ENCODE measurements around the gene ANKFY1.

Gene ANKFY1

DNA sequence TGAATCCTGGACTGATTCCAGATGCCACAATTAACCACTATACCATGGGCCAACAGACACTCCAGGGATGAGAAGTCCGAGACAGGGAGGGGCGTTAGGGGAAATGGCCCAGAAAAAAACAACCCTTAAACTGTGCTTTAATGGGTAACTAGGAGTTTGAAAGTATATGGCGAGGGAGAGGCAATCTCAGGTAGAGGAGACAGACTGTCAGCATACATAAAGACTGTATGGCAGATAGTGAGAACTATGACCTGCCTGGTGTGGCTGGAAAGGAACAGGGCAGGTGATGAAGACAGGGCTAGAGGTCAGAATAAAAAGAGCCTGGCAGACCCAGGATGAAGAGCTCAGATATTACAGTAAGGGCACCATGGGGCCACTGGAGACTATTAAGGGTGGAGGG, 129.1 kb downstream of the ANKFY1 start:
- Histone ChIP-seq H3K36me3 (replicated peaks; ENCODE audit: insufficient read depth, low read length) (0 out of 2 replicates have a peak, but pooled peaks cover 3% of the 10 kb centered on the region), H3K4me3 (ENCODE audit: low read length) (no peak overlapping the region), H3K9ac (ENCODE audit: low read length) (no peak overlapping the region), H2AFZ (ENCODE audit: low read length) (no peak overlapping the region), H3K4me2 (ENCODE audit: low read depth, low read length) (no peak overlapping the region), H3K27me3 (replicated peaks; ENCODE audit: insufficient read depth, low read length) (no peaks in the 10 kb centered on the region), H3K9me3 (replicated peaks; ENCODE audit: insufficient read depth, low read length) (no peaks in the 10 kb centered on the region), H3K9me2 (replicated peaks; ENCODE audit: insufficient read depth, low read length) (no peaks in the 10 kb centered on the region), H3K27ac (ENCODE audit: low read length) (no peak overlapping the region), H4K20me1 (ENCODE audit: insufficient read depth, low read length) (peaks cover 4% of the 10 kb centered on the region; the same call in 1 of the 2 replicates), H3K4me1 (ENCODE audit: low read length) (no peaks in the 10 kb centered on the region), H3F3A (ENCODE audit: insufficient read depth, low read length) (no peaks in the 10 kb centered on the region), H3K79me2 (ENCODE audit: low read length) (peaks cover 93% of the 10 kb centered on the region)
- no peak for DNase-seq
- TF ChIP-seq EZH2 (optimal IDR thresholded peaks at IDR 0.05; ENCODE audit: low read depth, low read length): no peak
- TF ChIP-seq, protein P1, sequence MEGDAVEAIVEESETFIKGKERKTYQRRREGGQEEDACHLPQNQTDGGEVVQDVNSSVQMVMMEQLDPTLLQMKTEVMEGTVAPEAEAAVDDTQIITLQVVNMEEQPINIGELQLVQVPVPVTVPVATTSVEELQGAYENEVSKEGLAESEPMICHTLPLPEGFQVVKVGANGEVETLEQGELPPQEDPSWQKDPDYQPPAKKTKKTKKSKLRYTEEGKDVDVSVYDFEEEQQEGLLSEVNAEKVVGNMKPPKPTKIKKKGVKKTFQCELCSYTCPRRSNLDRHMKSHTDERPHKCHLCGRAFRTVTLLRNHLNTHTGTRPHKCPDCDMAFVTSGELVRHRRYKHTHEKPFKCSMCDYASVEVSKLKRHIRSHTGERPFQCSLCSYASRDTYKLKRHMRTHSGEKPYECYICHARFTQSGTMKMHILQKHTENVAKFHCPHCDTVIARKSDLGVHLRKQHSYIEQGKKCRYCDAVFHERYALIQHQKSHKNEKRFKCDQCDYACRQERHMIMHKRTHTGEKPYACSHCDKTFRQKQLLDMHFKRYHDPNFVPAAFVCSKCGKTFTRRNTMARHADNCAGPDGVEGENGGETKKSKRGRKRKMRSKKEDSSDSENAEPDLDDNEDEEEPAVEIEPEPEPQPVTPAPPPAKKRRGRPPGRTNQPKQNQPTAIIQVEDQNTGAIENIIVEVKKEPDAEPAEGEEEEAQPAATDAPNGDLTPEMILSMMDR (IDR thresholded peaks at IDR 0.05; ENCODE audit: low read length): no peak

GRCh38 chr17:4130715-4131114, 133.1 kb downstream of the ANKFY1 start:
- Histone ChIP-seq H4K20me1 (ENCODE audit: insufficient read depth, low read length) (no peaks in the 10 kb centered on the region), H3F3A (ENCODE audit: insufficient read depth, low read length) (no peaks in the 10 kb centered on the region), H3K9me3 (replicated peaks; ENCODE audit: insufficient read depth, low read length) (no peaks in the 10 kb centered on the region), H3K27ac (ENCODE audit: low read length) (no peak overlapping the region), H3K27me3 (replicated peaks; ENCODE audit: insufficient read depth, low read length) (no peaks in the 10 kb centered on the region), H3K36me3 (replicated peaks; ENCODE audit: insufficient read depth, low read length) (0 out of 2 replicates have a peak, but pooled peaks cover 3% of the 10 kb centered on the region), H3K79me2 (ENCODE audit: low read length) (peaks cover 86% of the 10 kb centered on the region), H3K4me1 (ENCODE audit: low read length) (no peaks in the 10 kb centered on the region), H2AFZ (ENCODE audit: low read length) (no peak overlapping the region), H3K4me3 (ENCODE audit: low read length) (no peak overlapping the region), H3K4me2 (ENCODE audit: low read depth, low read length) (no peak overlapping the region), H3K9ac (ENCODE audit: low read length) (no peak overlapping the region), H3K9me2 (replicated peaks; ENCODE audit: insufficient read depth, low read length) (no peaks in the 10 kb centered on the region)
- DNase-seq: no peak
- TF ChIP-seq EZH2phosphoT487 (IDR thresholded peaks at IDR 0.05; ENCODE audit: low read length) (no peak), EZH2 (optimal IDR thresholded peaks at IDR 0.05; ENCODE audit: low read depth, low read length) (no peak)
- TF ChIP-seq, protein P1 (IDR thresholded peaks at IDR 0.05; ENCODE audit: low read length): no peak

- H3K27me3 ChIP-seq (replicated peaks; ENCODE audit: insufficient read depth, low read length): no peaks in the 10 kb centered on the region
- no peak overlapping the region for H3K9ac ChIP-seq (ENCODE audit: low read length)
- peaks cover 78% of the 10 kb centered on the region for H3K79me2 ChIP-seq (ENCODE audit: low read length)
- H3F3A ChIP-seq (ENCODE audit: insufficient read depth, low read length): no peaks in the 10 kb centered on the region
- no peaks in the 10 kb centered on the region for H3K9me2 ChIP-seq (replicated peaks; ENCODE audit: insufficient read depth, low read length)
- H3K4me3 ChIP-seq (ENCODE audit: low read length): no peak overlapping the region
- no peak overlapping the region for H2AFZ ChIP-seq (ENCODE audit: low read length)
- no peak overlapping the region for H3K4me2 ChIP-seq (ENCODE audit: low read depth, low read length)
- no peaks in the 10 kb centered on the region for H3K9me3 ChIP-seq (replicated peaks; ENCODE audit: insufficient read depth, low read length)
- no peak overlapping the region for H3K27ac ChIP-seq (ENCODE audit: low read length)
- no peak for DNase-seq
- H4K20me1 ChIP-seq (ENCODE audit: insufficient read depth, low read length): no peaks in the 10 kb centered on the region
- peaks cover 10% of the 10 kb centered on the region; the same call in 1 of the 2 replicates for H3K36me3 ChIP-seq (replicated peaks; ENCODE audit: insufficient read depth, low read length)
- TF ChIP-seq, protein P1 (IDR thresholded peaks at IDR 0.05; ENCODE audit: low read length): no peak
- no peaks in the 10 kb centered on the region for H3K4me1 ChIP-seq (ENCODE audit: low read length)
Measured at GRCh38 chr17:4127555-4127954, 136.2 kb downstream of the ANKFY1 start.
